IPS DF 4.7 (cell line): Measurements from ENCODE around the gene INO80D.
"Not testable (repeated sequence)": the region's sequence is repeated elsewhere in the genome, so short reads cannot be mapped to it uniquely, and the experiment has no call there.

Source experiments
- DNase-seq: peaks from one replicate; pipeline ENCODE4 v3.0.0-alpha.2; 2013; ENCODE audit warnings: low spot score; ENCODE audit errors: extremely low read depth

Gene INO80D

DNA sequence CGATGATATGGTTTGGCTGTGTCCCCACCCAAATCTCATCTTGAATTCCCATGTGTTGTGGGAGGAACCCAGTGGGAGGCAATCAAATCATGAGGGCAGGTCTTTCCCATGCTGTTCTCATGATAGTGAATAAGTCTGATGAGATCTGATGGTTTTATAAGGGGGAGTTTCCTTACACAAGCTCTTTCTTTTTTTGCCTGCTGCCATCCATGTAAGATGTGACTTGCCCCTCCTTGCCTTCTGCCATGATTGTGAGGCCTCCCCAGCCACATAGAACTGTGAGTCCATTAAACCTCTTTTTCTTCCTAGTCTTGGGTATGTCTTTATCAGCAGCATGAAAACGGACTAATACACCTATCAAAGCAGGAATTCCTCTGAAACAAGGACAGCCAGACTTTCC, 107.2 kb downstream of the INO80D start:
- DNase-seq: not testable (repeated sequence)

DNA sequence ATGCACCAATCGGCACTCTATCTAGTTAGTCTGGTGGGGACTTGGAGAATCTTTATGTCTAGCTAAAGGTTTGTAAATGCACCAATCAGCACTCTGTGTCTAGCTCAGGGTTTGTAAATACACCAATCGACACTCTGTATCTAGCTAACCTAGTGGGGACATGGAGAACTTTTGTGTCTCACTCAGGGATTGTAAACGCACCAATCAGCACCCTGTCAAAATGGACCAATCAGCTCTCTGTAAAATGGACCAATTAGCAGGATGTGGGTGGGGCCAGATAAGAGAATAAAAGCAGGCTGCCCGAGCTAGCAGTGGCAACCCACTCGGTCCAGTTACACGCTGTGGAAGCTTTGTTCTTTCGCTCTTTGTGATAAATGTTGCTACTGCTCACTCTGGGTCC, 108.3 kb downstream of the INO80D start:
- DNase-seq: not testable (repeated sequence)

DNA sequence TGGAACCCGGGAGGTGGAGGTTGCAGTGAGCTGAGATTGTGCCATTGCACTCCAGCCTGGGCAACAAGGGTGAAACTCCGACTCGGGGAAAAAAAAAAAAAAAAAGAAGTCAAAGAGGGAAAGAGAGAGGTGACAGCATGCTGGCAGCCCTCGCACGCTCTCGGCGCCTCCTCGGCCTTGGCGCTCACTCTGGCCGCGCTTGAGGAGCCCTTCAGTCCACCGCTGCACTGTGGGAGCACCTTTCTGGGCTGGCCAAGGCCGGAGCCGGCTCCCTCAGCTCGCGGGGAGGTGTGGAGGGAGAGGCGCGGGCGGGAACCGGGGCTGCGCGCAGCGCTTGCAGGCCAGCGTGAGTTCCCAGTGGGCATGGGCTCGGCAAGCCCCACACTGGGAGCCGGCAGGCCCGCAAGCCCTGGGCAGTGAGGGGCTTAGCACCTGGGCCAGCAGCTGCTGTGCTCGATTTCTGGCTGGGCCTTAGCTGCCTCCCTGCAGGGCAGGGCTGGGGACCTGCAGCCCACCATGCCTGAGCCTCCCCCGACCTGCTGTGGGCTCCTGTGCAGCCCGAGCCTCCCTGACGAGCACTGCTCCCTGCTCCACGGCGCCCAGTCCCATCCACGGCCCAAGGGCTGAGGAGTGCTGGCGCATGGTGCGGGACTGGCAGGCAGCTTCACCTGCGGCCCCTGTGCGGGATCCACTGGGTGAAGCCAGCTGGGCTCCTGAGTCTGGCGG, 108.9 kb downstream of the INO80D start:
- not testable (repeated sequence) for DNase-seq

DNA sequence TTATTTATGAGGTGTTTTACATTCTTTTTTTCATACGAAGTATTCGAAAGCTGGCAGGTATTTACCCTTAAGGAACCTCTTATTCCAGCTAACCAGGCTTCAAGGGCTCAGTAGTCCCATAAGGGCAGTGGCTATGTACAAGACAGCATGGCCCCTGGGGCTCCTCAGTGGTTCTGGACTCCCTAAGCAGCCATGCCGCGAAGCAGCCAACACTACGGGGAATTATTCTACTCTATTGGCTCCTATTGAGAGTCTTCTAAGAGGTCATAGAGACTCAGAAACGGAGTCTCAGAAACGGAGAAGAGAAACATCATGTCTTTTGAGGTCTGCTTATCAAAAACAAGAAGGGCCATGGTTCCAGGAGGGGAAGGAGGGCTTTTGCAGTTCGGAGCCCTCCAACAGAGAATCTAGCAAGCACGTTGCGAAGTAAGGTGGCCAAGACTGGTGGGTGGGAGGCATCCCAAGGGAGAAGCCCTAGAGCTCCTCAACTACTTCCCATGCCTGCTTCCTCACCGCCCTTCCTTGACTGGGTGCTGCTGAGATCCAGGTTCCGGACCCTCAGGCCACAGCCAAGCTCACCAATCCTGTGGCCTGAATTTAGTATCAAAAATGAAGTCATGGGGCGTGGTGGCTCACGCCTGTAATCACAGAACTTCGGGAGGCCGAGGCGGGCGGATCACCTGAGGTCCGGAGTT, 109.7 kb downstream of the INO80D start:
- no peak for DNase-seq

DNA sequence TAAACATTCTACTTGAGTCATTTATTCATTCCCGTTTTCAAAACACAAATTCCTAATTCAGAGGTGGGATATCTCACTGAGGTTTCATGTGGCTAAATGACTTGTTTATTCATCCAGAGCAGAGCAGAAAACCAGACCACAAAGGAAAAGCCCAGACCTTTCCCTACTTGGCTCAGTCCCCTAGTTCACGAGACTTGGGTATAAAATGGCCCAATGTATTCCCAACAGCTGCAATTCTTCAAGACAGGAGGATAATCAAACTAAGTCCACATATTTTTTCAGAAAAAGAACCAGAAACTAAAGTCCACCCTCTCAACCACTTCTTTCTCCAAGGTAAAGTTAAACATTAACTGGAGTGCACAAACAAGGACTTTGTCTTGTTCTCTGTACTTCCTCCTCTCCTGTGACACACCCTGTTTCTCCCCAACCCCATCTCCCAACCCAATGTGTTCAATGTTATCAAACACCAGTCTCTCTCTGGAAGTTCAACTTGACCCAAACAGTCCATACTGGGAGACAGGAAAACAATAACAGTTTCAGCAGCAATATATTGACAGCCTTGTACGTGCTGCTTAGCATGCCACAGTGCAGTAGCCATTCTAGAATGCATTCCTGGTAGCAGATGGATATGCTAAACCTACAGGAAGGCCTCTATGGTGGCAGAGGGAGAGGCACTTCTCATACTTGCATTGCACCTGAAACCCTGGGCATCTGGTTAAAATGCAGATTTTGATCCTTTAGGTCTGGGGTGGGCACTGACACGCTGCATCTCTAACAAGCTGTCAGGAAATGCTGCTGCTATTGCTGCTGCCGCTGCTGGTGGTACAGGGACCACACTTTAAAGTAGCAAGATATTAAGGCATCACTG, 110.7 kb downstream of the INO80D start:
- DNase-seq: no peak

DNA sequence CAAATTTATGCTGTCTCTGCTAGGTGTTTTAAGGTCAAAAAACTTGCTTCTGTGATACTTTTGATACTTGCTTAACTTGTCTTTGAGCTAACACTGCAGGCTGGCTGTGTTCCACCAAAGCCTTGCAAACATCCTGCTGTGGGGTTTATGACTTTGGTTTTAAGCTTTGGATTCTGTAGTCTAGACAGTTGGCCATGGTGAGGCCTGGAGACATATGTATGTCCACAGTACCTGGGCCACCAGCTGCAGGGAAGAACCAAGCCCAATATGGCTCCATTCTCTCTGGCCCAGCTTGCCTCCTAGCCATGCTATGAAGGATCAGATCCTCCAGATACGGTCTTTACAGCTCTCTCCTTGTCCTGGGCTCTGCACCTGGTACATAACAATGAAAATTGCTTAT, 113.9 kb downstream of the INO80D start:
- no peak for DNase-seq

DNA sequence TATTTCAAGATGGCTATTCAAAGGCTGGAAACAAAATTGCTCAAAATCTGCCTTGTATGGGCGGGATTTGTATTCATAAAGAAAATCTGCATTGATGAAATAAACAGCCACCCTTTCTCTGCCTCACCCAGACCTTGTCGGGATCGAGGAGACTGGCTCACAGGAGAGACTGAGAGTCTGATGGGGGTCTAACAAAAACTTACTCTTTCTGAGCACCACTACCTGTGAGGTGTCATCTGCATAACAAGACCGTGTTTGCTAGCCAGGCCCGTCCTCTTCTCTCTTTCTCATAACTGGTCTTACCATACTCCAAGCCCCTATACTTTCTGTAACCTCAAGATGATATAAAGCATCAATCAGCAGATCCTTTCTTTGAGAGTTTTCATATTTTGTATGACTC, 115.6 kb downstream of the INO80D start:
- DNase-seq: no peak

DNA sequence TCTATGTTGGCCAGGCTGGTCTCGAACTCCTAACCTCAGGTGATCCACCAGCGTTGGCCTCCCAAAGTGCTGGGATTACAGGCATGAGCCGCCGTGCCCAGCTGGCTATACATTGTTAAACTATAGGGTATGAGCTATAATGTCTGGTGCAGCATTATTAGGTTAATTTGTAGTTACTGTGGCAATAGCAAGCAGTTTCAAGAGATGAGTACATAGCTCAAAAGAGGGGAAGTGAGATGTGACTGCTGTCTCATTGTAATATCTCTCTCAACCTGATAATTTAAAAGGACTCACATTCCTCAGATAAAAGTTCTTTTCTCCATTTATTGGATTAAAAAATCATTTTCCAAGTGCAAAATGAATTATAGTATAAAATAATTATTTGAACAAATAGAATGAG, 116.4 kb downstream of the INO80D start:
- DNase-seq: no peak

DNA sequence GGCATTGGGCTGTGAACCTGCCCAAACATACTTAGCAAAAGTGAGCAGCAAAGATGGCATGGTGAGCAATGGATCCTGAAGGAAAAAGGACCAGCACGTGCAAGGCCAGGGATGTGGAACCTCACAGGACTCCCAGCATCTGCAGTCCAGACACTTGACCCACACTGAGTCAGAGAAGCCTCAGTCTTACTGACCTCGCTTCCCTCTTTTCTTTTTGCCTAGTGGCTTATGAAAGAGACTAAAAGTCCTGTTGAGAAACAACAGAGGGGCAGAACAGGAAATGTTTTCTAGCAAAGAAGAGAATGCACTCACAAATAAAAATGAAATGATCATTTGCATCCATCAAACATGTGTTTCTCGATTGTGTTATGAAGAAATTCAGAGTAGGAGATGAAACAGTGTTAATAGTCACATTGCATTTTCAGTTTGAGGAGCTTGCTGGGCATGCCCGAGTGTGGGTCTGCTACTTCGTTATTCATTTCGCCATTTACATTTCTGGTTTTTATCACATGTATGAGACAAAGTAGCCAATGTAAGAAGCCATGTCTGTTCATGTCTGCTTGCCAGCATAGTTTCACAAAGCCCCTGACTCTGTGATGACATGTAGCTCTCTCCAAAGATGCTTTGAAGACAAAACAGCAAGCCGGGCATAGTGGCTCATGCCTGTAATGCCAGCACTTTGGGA, 118.4 kb downstream of the INO80D start:
- no peak for DNase-seq

DNA sequence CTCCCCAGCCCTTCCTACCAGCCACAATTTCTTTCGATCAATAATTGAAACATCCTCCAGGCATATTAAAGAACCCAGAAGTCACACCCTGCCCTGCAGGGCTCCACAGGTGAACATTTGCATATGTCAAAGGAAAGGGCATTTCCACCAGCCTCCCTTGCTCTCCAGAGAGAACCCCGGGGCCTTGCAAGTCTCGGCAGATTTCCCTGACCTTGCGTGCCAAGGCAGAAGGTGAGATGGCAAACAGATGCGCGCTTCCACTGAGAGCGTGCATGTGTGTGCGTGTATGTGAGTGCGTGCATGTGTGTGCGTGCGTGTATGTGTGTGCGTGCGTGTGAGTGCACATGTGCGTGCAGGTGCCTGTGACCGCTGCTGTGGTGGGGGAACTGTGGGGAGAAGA, 120.3 kb downstream of the INO80D start:
- DNase-seq: no peak

DNA sequence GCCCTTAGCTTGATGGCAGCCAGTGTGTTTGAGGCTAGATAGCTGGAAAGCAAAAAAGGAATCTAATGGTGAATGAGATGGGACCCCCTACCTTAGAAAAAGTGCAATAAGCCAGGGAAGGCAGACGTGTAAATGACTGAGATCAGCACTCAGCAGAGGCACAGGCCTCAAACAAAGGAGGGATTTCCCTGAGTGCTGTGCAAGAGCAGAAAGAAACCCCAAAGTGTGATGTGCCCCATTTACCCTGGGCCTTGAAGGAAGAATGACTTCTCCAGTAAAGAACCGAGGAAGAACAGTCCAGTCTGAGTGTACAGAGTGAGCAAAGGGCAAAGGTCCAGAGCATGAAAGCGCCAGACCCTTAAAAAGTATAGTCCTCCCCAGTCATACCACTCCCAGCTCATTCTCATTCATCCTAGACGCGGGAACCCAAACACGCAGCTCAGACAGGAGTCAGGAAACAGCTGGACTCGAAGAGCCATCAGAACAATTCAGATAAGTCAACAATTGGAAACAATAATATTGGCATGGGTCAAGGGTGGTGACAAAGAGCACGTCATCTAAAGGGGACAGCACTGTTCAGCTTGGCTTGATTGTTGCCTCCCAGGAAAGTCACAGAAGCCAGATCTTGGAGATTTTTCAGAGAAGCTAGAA, 121.7 kb downstream of the INO80D start:
- no peak for DNase-seq

DNA sequence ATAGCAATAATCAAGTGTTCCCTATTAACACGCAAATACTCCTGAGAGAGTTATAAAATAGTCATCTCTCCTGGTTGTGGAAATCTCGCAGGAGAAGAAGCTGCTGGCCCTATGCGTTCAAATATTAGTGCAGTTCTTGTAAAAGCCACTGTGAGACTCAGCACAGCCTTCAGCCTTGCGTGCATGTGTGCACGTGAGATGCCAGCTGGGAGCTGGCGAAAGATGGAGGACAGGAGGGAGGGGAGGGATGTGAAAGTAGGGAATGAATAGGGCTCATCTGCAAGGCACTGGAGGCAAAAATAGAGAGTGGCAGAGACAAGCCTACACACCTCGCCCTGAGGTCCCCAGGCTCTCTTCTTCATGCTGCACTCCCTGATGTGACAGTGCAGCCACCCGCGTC, 126.5 kb downstream of the INO80D start:
- DNase-seq: no peak

DNA sequence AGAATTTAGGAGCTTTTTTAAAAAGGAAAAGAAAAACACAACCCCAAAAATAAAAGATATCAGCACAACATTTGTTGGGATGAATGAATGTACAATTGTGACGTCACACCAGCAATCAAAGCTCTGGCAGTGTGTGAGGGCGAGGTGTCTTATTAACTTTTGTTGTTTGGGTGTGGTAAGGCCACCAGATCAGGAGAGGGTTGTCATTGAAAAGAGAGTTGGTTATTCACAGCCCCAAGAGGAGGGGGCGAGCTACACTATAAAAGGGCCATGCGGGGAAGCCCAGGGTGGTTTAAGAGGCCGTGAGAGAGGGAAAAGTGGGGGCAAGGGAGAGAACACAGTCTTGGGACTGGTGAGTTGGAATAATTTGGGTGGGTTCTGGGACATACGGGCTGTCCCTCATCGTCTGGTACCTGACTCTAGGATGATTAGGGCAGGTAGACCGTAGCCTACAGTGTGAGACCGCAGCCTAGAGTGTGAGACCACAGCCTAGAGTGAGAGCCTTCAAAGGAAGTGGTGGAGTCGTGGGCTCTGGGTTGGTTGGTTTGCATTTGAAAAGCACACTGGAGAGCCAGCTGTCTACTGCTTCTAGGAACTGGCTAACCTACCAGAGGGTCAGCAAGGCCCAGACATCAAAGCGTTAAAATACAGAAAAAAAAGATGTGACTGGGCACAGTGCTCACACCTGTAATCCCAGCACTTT, 128.4 kb downstream of the INO80D start:
- DNase-seq: no peak

DNA sequence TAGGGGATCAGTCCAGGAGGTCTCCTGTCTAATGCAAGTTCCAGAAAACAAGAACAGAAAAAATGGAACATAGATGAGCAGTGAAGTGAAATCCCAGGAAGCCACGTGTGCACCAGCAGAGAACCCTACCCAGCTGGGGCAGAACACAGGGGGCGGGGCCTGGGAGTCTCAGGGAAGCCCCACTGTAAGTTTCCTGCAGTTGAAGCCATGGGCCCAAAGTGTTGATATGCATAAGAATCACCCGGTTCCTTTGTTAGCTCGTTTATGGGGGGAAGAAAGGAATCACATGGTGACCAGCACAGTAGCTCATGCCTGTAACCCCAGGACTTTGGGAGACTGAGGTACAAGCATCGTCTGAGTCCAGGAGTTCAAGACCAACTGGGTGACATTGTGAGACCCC, 131.3 kb downstream of the INO80D start:
- DNase-seq: no peak

DNA sequence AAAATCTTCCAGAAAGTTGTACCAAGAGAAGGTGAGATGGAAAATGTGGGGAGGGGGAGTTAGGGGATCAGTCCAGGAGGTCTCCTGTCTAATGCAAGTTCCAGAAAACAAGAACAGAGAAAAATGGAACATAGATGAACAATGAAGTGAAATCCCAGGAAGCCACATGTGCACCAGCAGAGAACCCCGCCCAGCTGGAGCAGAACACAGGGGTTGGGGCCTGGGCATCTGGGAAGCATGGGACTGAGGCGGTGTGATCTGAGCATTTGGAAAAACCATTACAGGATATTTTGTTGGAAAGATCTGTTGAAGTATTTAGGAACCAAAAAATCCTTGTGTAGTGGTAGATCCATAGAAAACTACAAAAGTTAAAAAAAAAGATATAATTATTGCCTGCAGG, 133.7 kb downstream of the INO80D start:
- DNase-seq: no peak

DNA sequence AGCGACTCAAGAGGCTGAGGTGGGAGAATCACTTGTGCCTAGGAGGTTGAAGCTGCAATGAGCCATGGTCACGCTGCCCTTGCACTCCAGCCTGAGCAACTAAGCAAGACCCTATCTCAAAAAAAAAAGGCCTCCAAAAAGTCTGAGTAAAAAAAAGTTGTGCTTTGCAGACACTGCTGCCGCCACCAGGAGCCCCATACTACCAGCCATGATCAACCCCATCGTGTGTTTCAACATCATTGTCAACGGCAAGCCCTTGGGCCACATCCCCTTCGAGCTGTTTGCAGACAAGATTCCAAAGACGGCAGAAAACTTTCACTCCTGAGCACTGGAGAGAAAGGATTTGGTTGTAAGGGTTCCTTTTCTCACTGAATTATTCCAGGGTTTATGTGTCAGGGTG, 137.1 kb downstream of the INO80D start:
- DNase-seq: no peak

DNA sequence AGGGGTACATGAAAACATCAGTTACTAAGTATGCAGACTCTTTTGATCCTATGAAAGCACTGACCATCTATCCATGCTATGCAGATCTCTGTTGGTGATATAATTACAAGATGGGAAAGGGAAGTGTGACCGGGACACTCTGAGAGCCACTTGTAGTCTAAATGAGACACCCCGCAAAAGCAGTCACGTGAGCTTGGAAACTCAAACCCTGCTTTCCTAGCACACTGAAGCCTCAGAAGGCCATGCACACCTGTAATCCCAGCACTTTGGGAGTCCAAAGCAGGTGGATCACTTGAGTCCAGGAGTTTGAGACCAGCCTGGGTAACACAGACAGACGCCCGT, 137.5 kb downstream of the INO80D start:
- DNase-seq: no peak

DNA sequence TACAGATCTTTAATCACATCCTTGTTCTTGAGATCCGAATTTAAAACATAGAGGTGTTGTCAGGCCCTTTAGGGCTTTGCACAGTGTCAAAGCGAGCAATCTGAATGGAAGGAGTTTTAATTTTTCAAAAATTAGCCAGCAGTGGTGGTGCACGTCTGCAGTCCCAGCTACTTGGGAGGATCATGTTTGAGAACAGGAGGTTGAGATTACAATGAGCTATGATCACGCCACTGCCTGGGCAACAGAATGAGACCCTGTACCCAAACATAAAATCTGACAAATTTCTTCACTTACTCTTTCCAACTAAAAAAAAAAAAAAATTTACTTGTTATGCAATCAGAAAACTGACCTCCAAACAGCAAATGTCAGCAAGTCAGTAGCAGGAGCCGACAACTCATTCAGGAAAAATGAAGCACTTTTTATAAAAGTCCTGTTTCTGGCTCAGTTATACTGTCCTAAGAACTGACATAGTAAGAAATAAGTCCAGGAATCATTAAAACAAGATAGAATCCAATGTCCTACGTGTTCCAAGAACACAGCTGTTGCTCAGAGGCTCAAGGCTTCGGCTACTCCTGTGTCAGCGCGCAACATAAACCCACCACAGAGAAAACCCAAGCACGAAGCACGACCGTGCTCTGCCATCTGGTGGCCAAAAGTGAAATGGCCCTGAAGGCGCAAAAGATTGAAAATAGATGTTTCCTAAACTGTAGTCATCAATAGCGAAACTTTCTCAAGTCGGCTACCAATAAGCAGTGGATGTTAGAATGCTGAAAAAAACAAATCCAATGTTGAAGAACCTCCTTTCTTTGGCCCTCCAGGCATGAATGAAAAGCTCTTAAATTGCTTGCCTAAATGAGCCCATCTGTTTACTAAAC, 138.1 kb downstream of the INO80D start:
- DNase-seq: no peak

DNA sequence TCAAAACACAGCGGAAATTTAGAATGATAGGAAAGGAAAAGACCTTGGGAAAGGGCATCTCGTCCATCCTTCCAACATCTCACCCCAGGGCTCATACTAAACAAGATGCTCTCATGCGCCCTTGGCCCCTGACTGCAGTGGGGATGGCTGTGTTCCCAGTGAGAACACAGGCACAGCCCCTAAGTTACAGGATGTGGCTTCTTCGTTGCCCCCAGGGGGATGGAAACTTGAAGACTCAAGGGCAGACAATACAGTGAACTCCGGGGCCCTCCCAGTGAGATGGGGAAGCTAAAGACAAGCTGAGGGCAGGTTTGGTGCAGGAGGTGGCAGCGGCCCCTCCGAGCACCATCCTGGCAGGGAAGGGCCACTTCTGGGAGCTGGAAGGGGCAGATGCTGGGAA, 139.7 kb downstream of the INO80D start:
- no peak for DNase-seq
